ENCODE measurements around the gene NPIPB8.
"Not testable (repeated sequence)": the region's sequence is repeated elsewhere in the genome, so short reads cannot be mapped to it uniquely, and the experiment has no call there.

The NPIPB8 gene

GRCh38 chr16:28607116-28607623, 30.7 kb upstream of the NPIPB8 start:
- DNase-seq, result no peak

- not testable (repeated sequence) for DNase-seq
These were observed 30.0 kb upstream of the NPIPB8 start for GRCh38 chr16:28607681-28608495.

GRCh38 chr16:28608496-28608808, 29.4 kb upstream of the NPIPB8 start:
- not testable (repeated sequence) for DNase-seq

- DNase-seq, result not testable (repeated sequence)
These were observed 28.8 kb upstream of the NPIPB8 start for GRCh38 chr16:28608867-28609596.

GRCh38 chr16:28609631-28610594, 28.0 kb upstream of the NPIPB8 start, which contains the start of gene SULT1A1:
SULT1A1 (minus strand) TSS chr16:28610044; CDS start chr16:28608855, 1,189 bp downstream.
- no peak for DNase-seq

GRCh38 chr16:28610595-28611191, 27.2 kb upstream of the NPIPB8 start:
- no peak for DNase-seq

- not testable (repeated sequence) for DNase-seq
These were observed 25.2 kb upstream of the NPIPB8 start for GRCh38 chr16:28612359-28613280.

GRCh38 chr16:28613912-28614311, 24.0 kb upstream of the NPIPB8 start:
- DNase-seq, result not testable (repeated sequence)

- DNase-seq, result not testable (repeated sequence)
These were observed 23.3 kb upstream of the NPIPB8 start for GRCh38 chr16:28614561-28614960.

- DNase-seq, result peak; percentile 74
These were observed 22.2 kb upstream of the NPIPB8 start for GRCh38 chr16:28615486-28616223.

GRCh38 chr16:28616224-28616577, 21.7 kb upstream of the NPIPB8 start:
- not testable (repeated sequence) for DNase-seq

- no peak for DNase-seq
These were observed 21.2 kb upstream of the NPIPB8 start for GRCh38 chr16:28616636-28617035.

- DNase-seq, result no peak
These were observed 20.0 kb upstream of the NPIPB8 start for GRCh38 chr16:28617874-28618273.

- not testable (repeated sequence) for DNase-seq
These were observed 17.5 kb upstream of the NPIPB8 start for GRCh38 chr16:28620316-28620715.

- DNase-seq, result peak; percentile 24
These were observed 16.2 kb upstream of the NPIPB8 start for GRCh38 chr16:28621481-28622155.

GRCh38 chr16:28622532-28623171, 15.2 kb upstream of the NPIPB8 start:
- peak; percentile 34 for DNase-seq

- peak; percentile 88 for DNase-seq
These were observed 14.6 kb upstream of the NPIPB8 start for GRCh38 chr16:28623172-28623711.

- DNase-seq, result not testable (repeated sequence)
These were observed 7.0 kb upstream of the NPIPB8 start for GRCh38 chr16:28630905-28631304.

All from retina (tissue), 1 donor.